HCT116 (cell line): ENCODE measurements around the gene FERMT3. TPM values are rescaled to one million over a fixed set of nuclear protein-coding genes. Genes with fewer than 3 reads are reported as not detected.
A peak's percentile ranks its signal among the peaks of the same experiment; 100 is the strongest.

ENCODE experiments used
- ATAC-seq: fragments of 200-7000 bp; cut with Tn5 transposase; 2 replicates; pipeline ENCODE4 v1.9.1; 2020; ENCODE audit warnings: mild to moderate bottlenecking, moderate library complexity
- BruUV-seq: library from RNA; stranded (reverse); fragments of 400-500 nt; replicated peaks from 2 replicates; lab custom pipeline; 2021; lab: Mats Ljungman, UMichigan
- CTCF ChIA-PET: fragments of 300-600 bp; sonication (Branson Sonifier 250); formaldehyde crosslinking; loops from one replicate; lab custom pipeline; 2021; ENCODE audit warnings: antibody characterized with exemption; lab: Charles Lee
- POLR2A ChIA-PET: fragments of 300-600, 350-600 bp; sonication (Branson Sonifier 250); formaldehyde crosslinking; loops from one replicate; lab custom pipeline; 2021; ENCODE audit warnings: antibody characterized with exemption; lab: Charles Lee
- RAD21 ChIA-PET, 2 experiments: fragments of 300-600 bp; sonication (Branson Sonifier 250); formaldehyde crosslinking; loops; one replicate each; lab custom pipeline; 2023; ENCODE audit warnings: low total read pairs in 2 of 2; ENCODE audit not compliant: uncharacterized antibody in 2 of 2, unreplicated experiment in 2 of 2, low non-redundant PET in 1 of 2; lab: Charles Lee
- DNase-seq: peaks from one replicate; pipeline ENCODE4 v3.0.0-alpha.2; 2010; ENCODE audit warnings: low read depth, low spot score
- H2AFZ ChIP-seq: fragments of 200-600 bp; shearing (Covaris generic), sonication (generic); 2 replicates; pipeline ENCODE4 v1.6.1; 2017; ENCODE audit warnings: low read depth, mixed run types, mixed read lengths, antibody characterized with exemption, low read length; ENCODE audit not compliant: poor library complexity, severe bottlenecking
- H3K27ac ChIP-seq: 2 replicates; pipeline ENCODE4 v1.5.1; 2012; ENCODE audit warnings: low read depth, low read length
- H3K27me3 ChIP-seq: fragments of 200-600 bp; sonication (generic); 2 replicates; pipeline ENCODE4 v1.6.1; 2016; ENCODE audit warnings: mixed run types, low read length, mixed read lengths; ENCODE audit not compliant: insufficient read depth
- H3K36me3 ChIP-seq, 2 experiments: fragments of 200-500 bp in 1 of 2; fragments of 200-600 bp in 1 of 2; sonication (Bioruptor generic) in 1 of 2; sonication (generic) in 1 of 2; 2 replicates each; pipeline versions ENCODE4 v1.5.1 to v1.6.1; 2014 to 2016; ENCODE audit warnings: low read length in 2 of 2, inconsistent platforms in 1 of 2, mixed read lengths in 1 of 2, mixed run types in 1 of 2; ENCODE audit not compliant: insufficient read depth in 2 of 2, control insufficient read depth in 1 of 2
- H3K4me1 ChIP-seq, 2 experiments: fragments of 200-600 bp in 1 of 2; sonication (generic) in 1 of 2; 2 replicates each; pipeline versions ENCODE4 v1.5.1 to v1.6.1; 2012 to 2017; ENCODE audit warnings: low read length in 2 of 2, inconsistent platforms in 1 of 2, mild to moderate bottlenecking in 1 of 2, mixed read lengths in 1 of 2, mixed run types in 1 of 2, moderate library complexity in 1 of 2; ENCODE audit not compliant: insufficient read depth in 2 of 2, control insufficient read depth in 1 of 2
- H3K4me2 ChIP-seq: fragments of 200-600 bp; sonication (generic); 2 replicates; pipeline ENCODE4 v1.6.1; 2017; ENCODE audit warnings: mixed run types, low read length, mixed read lengths
- H3K4me3 ChIP-seq, 2 experiments: fragments of 200-600 bp in 1 of 2; sonication (generic) in 1 of 2; replicated peaks in 1 of 2; 2 replicates each; pipeline ENCODE4 v1.5.1; 2011 to 2016; ENCODE audit warnings: low read length in 2 of 2, control low read depth in 1 of 2, low read depth in 1 of 2, mild to moderate bottlenecking in 1 of 2, mixed read lengths in 1 of 2, mixed run types in 1 of 2
- H3K79me2 ChIP-seq: fragments of 200-600 bp; sonication (generic); 2 replicates; pipeline ENCODE4 v1.6.1; 2017; ENCODE audit warnings: mild to moderate bottlenecking, mixed run types, low read length, moderate library complexity, mixed read lengths; ENCODE audit not compliant: insufficient read depth
- H3K9ac ChIP-seq: fragments of 200-600 bp; sonication (generic); 2 replicates; pipeline ENCODE4 v1.6.1; 2016; ENCODE audit warnings: low read length, mixed read lengths
- H3K9me2 ChIP-seq: fragments of 200-600 bp; sonication (generic), shearing (Covaris generic); 2 replicates; pipeline ENCODE4 v1.6.1; 2017; ENCODE audit warnings: mixed run types, mild to moderate bottlenecking, moderate library complexity; ENCODE audit not compliant: insufficient read depth
- H3K9me3 ChIP-seq, 2 experiments: fragments of 200-500 bp in 1 of 2; fragments of 200-600 bp in 1 of 2; sonication (Bioruptor generic) in 1 of 2; sonication (generic) in 1 of 2; 2 replicates each; pipeline ENCODE4 v1.6.1; 2014 to 2017; ENCODE audit warnings: low read length in 2 of 2, mixed read lengths in 2 of 2, inconsistent platforms in 1 of 2, low read depth in 1 of 2, mild to moderate bottlenecking in 1 of 2, mixed run types in 1 of 2, moderate library complexity in 1 of 2; ENCODE audit not compliant: control insufficient read depth in 1 of 2, insufficient read depth in 1 of 2
- H4K20me1 ChIP-seq: fragments of 200-600 bp; sonication (generic), shearing (Covaris generic); 2 replicates; pipeline ENCODE4 v1.6.1; 2017; ENCODE audit warnings: mixed run types, mild to moderate bottlenecking, moderate library complexity; ENCODE audit not compliant: insufficient read depth
- CEBPB ChIP-seq: IDR thresholded peaks from 2 replicates; pipeline ENCODE4 v1.6.1; 2012; ENCODE audit warnings: low read depth
- EGR1 ChIP-seq: IDR thresholded peaks from 2 replicates; pipeline ENCODE4 v1.6.1; 2012; ENCODE audit warnings: low read depth
- ELF1 ChIP-seq: IDR thresholded peaks from 2 replicates; pipeline ENCODE4 v1.6.1; 2012; ENCODE audit warnings: low read depth, borderline replicate concordance
- EZH2 ChIP-seq: fragments of 200-600 bp; sonication (generic); IDR thresholded peaks from 2 replicates; pipeline ENCODE4 v1.6.1; 2017; ENCODE audit warnings: antibody characterized with exemption, mixed run types
- EZH2phosphoT487 ChIP-seq: fragments of 200-600 bp; IDR thresholded peaks from 2 replicates; pipeline ENCODE4 v1.6.1; 2018; ENCODE audit warnings: antibody characterized with exemption, borderline replicate concordance
- FOSL1 ChIP-seq: IDR thresholded peaks from 2 replicates; pipeline ENCODE4 v1.6.1; 2012; ENCODE audit warnings: low read depth
- JUND ChIP-seq: IDR thresholded peaks from 2 replicates; pipeline ENCODE4 v1.6.1; 2012
- POLR2A ChIP-seq: IDR thresholded peaks from 2 replicates; pipeline ENCODE4 v1.7.0; 2011; ENCODE audit warnings: borderline replicate concordance; ENCODE audit not compliant: insufficient read depth, insufficient read length; ENCODE audit errors: extremely low read depth
- POLR2AphosphoS5 ChIP-seq: IDR thresholded peaks from 2 replicates; pipeline ENCODE4 v1.6.1; 2011; ENCODE audit warnings: mild to moderate bottlenecking, low read depth, low read length, moderate library complexity
- RAD21 ChIP-seq: IDR thresholded peaks from 2 replicates; pipeline ENCODE4 v1.6.1; 2012; ENCODE audit warnings: low read depth, mild to moderate bottlenecking
- SIN3A ChIP-seq: IDR thresholded peaks from 2 replicates; pipeline ENCODE4 v1.6.1; 2012; ENCODE audit warnings: low read depth
- SRF ChIP-seq: IDR thresholded peaks from 2 replicates; pipeline ENCODE4 v1.6.1; 2012; ENCODE audit warnings: low read depth
- YY1 ChIP-seq: IDR thresholded peaks from 2 replicates; pipeline ENCODE4 v1.6.1; 2011; ENCODE audit warnings: low read length, low read depth, moderate library complexity, mild to moderate bottlenecking; ENCODE audit not compliant: insufficient replicate concordance; ENCODE audit errors: extremely low read depth
- ZFX ChIP-seq: fragments of 450-650 bp; IDR thresholded peaks from 2 replicates; pipeline ENCODE4 v1.6.1; 2017
- ZNF274 ChIP-seq: fragments of 200-500 bp; sonication (Bioruptor generic); IDR thresholded peaks from 2 replicates; pipeline ENCODE4 v1.6.1; 2014; ENCODE audit warnings: mild to moderate bottlenecking, low read depth, low read length, inconsistent platforms
- intact Hi-C: fragments of 100-400 bp; cut with micrococcal nuclease; formaldehyde crosslinking; loops from 2 replicates; pipeline ENCODE4 v1.10.0; 2022
- total RNA-seq: library from RNA; stranded (reverse); gene quantifications from one replicate; pipeline ENCODE4 v1.2.1, GENCODE V29; 2021; ENCODE audit not compliant: unreplicated experiment
- TF ChIP-seq, protein P1 (sequence below): IDR thresholded peaks from 2 replicates; pipeline ENCODE4 v1.6.1; 2012
- TF ChIP-seq, protein P2 (sequence below): IDR thresholded peaks from 2 replicates; pipeline ENCODE4 v1.6.1; 2011; ENCODE audit warnings: mild to moderate bottlenecking, low read length, moderate library complexity; ENCODE audit not compliant: insufficient replicate concordance; ENCODE audit errors: extremely low read depth
- TF ChIP-seq, protein P3 (sequence below), 3 experiments: fragments of 200-600 bp in 1 of 3; sonication (generic) in 1 of 3; IDR thresholded peaks in 2 of 3; conservative IDR thresholded peaks in 1 of 3; 2 replicates each; pipeline ENCODE4 v1.5.1; 2012 to 2017; ENCODE audit warnings: low read depth in 2 of 3, low read length in 2 of 3, antibody characterized with exemption in 1 of 3, borderline replicate concordance in 1 of 3, control low read depth in 1 of 3, mild to moderate bottlenecking in 1 of 3, mixed read lengths in 1 of 3, mixed run types in 1 of 3, moderate library complexity in 1 of 3; ENCODE audit not compliant: insufficient read depth in 1 of 3

Gene FERMT3
- total RNA-seq, 1 experiment from 2014 or later: 4.3 TPM

DNA sequence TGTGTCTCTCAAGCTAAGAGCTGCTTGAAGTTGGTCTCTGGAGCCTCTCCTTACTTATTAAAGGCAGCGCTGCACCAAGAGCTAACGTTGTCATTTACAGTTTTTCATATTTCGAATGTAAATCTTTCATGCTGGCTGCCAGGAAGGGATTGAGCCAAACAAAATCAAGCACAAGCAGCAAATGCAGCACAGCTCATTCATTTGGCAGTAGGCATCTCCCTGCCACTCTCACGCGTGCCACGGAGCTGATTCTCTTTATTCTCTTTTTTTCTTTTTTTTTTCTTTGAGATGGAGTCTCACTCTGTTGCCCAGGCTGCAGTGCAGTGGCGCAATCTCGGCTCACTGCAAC is 26.4 kb downstream of the FERMT3 start:
- H3K27me3 ChIP-seq: no peaks in the 10 kb centered on the region
- POLR2A ChIA-PET: interaction anchor here (3.1 kb wide), 1 partner anchor 8 kb away, joined by 11 read pairs; the partner anchor contains the start of gene FKBP2
- peak overlapping the region in 1 of 2 experiments; percentile 62; a peak in 1 of 4 replicates for H3K4me3 ChIP-seq
- H3K79me2 ChIP-seq: peaks cover 8% of the 10 kb centered on the region
- TF ChIP-seq SRF: no peak
- TF ChIP-seq ZNF274: no peak
- no peak for TF ChIP-seq EZH2
- no peak for TF ChIP-seq RAD21
- no peak for TF ChIP-seq FOSL1
- TF ChIP-seq ZFX: no peak
- TF ChIP-seq ELF1: no peak
- TF ChIP-seq, protein P1, sequence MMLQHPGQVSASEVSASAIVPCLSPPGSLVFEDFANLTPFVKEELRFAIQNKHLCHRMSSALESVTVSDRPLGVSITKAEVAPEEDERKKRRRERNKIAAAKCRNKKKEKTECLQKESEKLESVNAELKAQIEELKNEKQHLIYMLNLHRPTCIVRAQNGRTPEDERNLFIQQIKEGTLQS: no peak
- TF ChIP-seq, protein P2, sequence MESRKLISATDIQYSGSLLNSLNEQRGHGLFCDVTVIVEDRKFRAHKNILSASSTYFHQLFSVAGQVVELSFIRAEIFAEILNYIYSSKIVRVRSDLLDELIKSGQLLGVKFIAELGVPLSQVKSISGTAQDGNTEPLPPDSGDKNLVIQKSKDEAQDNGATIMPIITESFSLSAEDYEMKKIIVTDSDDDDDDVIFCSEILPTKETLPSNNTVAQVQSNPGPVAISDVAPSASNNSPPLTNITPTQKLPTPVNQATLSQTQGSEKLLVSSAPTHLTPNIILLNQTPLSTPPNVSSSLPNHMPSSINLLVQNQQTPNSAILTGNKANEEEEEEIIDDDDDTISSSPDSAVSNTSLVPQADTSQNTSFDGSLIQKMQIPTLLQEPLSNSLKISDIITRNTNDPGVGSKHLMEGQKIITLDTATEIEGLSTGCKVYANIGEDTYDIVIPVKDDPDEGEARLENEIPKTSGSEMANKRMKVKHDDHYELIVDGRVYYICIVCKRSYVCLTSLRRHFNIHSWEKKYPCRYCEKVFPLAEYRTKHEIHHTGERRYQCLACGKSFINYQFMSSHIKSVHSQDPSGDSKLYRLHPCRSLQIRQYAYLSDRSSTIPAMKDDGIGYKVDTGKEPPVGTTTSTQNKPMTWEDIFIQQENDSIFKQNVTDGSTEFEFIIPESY: no peak
- TF ChIP-seq, protein P3, sequence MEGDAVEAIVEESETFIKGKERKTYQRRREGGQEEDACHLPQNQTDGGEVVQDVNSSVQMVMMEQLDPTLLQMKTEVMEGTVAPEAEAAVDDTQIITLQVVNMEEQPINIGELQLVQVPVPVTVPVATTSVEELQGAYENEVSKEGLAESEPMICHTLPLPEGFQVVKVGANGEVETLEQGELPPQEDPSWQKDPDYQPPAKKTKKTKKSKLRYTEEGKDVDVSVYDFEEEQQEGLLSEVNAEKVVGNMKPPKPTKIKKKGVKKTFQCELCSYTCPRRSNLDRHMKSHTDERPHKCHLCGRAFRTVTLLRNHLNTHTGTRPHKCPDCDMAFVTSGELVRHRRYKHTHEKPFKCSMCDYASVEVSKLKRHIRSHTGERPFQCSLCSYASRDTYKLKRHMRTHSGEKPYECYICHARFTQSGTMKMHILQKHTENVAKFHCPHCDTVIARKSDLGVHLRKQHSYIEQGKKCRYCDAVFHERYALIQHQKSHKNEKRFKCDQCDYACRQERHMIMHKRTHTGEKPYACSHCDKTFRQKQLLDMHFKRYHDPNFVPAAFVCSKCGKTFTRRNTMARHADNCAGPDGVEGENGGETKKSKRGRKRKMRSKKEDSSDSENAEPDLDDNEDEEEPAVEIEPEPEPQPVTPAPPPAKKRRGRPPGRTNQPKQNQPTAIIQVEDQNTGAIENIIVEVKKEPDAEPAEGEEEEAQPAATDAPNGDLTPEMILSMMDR (IDR thresholded peaks at IDR 0.05 in 2 of 3, conservative IDR thresholded peaks at IDR 0.05 in 1 of 3; ENCODE audit: borderline replicate concordance in 1 of 3, insufficient read depth in 1 of 3, low read depth in 2 of 3, low read length in 2 of 3): no peak
- no peak for TF ChIP-seq EGR1
- TF ChIP-seq POLR2AphosphoS5: no peak
- TF ChIP-seq EZH2phosphoT487: no peak
- TF ChIP-seq JUND: no peak
- no peak for TF ChIP-seq SIN3A
- TF ChIP-seq CEBPB: no peak
- TF ChIP-seq YY1: no peak
- TF ChIP-seq POLR2A: no peak
- TF ChIP-seq, all 23 proteins: peak for 0
- Histone ChIP-seq H3K27ac (no peak overlapping the region; the same call in 1 of the 2 replicates), H3K4me1 (peaks cover 24 to 61% of the 10 kb centered on the region in 2 experiments), H3K9me2 (no peaks in the 10 kb centered on the region), H3K4me2 (peak overlapping the region; percentile 85; the same call in 1 of the 2 replicates), H3K9ac (no peak overlapping the region), H3K9me3 (no peaks in the 10 kb centered on the region), H2AFZ (no peak overlapping the region), H4K20me1 (no peaks in the 10 kb centered on the region), H3K36me3 (0 out of 4 replicates have a peak, but pooled peaks cover 0 to 7% of the 10 kb centered on the region in 2 experiments)
- intact Hi-C loops: no loop called here
- RAD21 ChIA-PET: no interaction called here
- no TSS peak for BruUV-seq
- CTCF ChIA-PET: interaction anchor here (0.8 to 1.5 kb wide), 2 partner anchors 71 to 85 kb away, joined by 3 read pairs; partner anchors contain the start of genes PRDX5 and TRMT112
- ATAC-seq (no peak), DNase-seq (no peak)
